Prostate gland (tissue), 2 donors: ENCODE data around the gene EYA4. TPM values are rescaled to one million over a fixed set of nuclear protein-coding genes. Genes with fewer than 3 reads are reported as not detected.

Experiments used
- DNase-seq: peaks from one replicate; pipeline ENCODE4 v3.0.0-alpha.2; 2019; ENCODE audit warnings: low spot score
- H3K27ac ChIP-seq, 2 donors: fragments of 200-600 bp; sonication (generic); 2 replicates each; pipeline ENCODE4 v1.5.1; 2017 to 2019
- H3K27me3 ChIP-seq: fragments of 200-600 bp; sonication (generic); replicated peaks from 2 replicates; pipeline ENCODE4 v1.5.1; 2019; ENCODE audit not compliant: insufficient read depth
- H3K36me3 ChIP-seq, 2 donors: fragments of 200-600 bp; sonication (generic); 1 replicate in 1 of 2; 2 replicates in 1 of 2; pipeline versions ENCODE4 v1.5.1 to v1.8.1; 2017 to 2019
- H3K4me1 ChIP-seq: fragments of 200-600 bp; sonication (generic); replicated peaks from 2 replicates; pipeline ENCODE4 v1.5.1; 2019
- H3K4me3 ChIP-seq, 2 donors: fragments of 200-600 bp; sonication (generic); 2 replicates each; pipeline ENCODE4 v1.5.1; 2017 to 2019
- H3K9me3 ChIP-seq: fragments of 200-600 bp; sonication (generic); 2 replicates; pipeline ENCODE4 v1.5.1; 2017
- POLR2A ChIP-seq: fragments of 450-650 bp; IDR thresholded peaks from one replicate; pipeline ENCODE4 v1.6.1; 2016; ENCODE audit warnings: antibody characterized with exemption, mild to moderate bottlenecking
- POLR2AphosphoS5 ChIP-seq: sonication (generic); formaldehyde crosslinking; IDR thresholded peaks from one replicate; pipeline ENCODE4 v1.6.1; 2017; ENCODE audit warnings: antibody characterized with exemption
- WGBS: methylation state at CpG from one replicate; pipeline ENCODE4 v1.1.5; 2018; 5-methylcytosine and 5-hydroxymethylcytosine counted together
- intact Hi-C: fragments of 100-400 bp; cut with DNase I; formaldehyde crosslinking; loops from one replicate; pipeline ENCODE4 v1.14.2; 2022
- total RNA-seq, 2 donors: library from RNA; depleted of rRNA; stranded (reverse); fragments of >200 nt; gene quantifications; one replicate each; pipeline ENCODE4 v1.1.0, GENCODE V29; 2016
- TF ChIP-seq, protein P1 (sequence below), 4 experiments: fragments of 200-600 bp in 2 of 4; fragments of 450-650 bp in 2 of 4; sonication (generic) in 2 of 4; IDR thresholded peaks; 1 replicate in 3 of 4; 2 replicates in 1 of 4; pipeline ENCODE4 v1.5.1; 2016 to 2019; ENCODE audit warnings: antibody characterized with exemption in 4 of 4, mild to moderate bottlenecking in 2 of 4, moderate library complexity in 2 of 4

EYA4 gene
- total RNA-seq, 2 donors from 2014 or later = 4.1 to 7.3 TPM

DNA sequence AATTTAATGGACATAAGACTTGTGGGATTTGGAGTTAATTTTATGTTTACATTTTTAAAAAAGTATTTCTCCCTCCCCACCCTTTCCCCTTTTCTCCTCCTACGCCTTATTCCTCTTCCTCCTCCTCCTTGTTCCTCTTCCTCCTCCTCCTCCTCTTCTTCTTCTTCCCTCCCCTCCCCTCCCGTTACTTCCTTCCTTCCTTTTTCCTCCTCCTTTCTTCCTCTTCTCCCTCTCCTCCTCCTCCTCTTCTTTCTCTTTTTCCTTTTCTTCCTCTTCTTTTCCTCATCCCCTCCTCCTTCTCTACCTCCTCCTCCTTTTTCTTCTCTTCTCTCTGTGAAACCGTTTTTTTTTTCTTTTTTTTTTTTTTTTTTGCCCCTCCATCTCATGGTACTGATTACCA, 139.6 kb downstream of the EYA4 start:
- H3K4me3 ChIP-seq = no peak overlapping the region
- H3K27ac ChIP-seq = no peak overlapping the region
- no peak for TF ChIP-seq POLR2A
- TF ChIP-seq POLR2AphosphoS5 = no peak
- TF ChIP-seq, protein P1, sequence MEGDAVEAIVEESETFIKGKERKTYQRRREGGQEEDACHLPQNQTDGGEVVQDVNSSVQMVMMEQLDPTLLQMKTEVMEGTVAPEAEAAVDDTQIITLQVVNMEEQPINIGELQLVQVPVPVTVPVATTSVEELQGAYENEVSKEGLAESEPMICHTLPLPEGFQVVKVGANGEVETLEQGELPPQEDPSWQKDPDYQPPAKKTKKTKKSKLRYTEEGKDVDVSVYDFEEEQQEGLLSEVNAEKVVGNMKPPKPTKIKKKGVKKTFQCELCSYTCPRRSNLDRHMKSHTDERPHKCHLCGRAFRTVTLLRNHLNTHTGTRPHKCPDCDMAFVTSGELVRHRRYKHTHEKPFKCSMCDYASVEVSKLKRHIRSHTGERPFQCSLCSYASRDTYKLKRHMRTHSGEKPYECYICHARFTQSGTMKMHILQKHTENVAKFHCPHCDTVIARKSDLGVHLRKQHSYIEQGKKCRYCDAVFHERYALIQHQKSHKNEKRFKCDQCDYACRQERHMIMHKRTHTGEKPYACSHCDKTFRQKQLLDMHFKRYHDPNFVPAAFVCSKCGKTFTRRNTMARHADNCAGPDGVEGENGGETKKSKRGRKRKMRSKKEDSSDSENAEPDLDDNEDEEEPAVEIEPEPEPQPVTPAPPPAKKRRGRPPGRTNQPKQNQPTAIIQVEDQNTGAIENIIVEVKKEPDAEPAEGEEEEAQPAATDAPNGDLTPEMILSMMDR (IDR thresholded peaks at IDR 0.05) = no peak
- WGBS = 81% methylated on average over 3 of the region's 3 CpGs
- H3K36me3 ChIP-seq = no peaks in the 10 kb centered on the region
- no peaks in the 10 kb centered on the region for H3K4me1 ChIP-seq
- intact Hi-C loops = no loop called here
- DNase-seq = no peak
- no peaks in the 10 kb centered on the region for H3K27me3 ChIP-seq
- H3K9me3 ChIP-seq = no peaks in the 10 kb centered on the region

DNA sequence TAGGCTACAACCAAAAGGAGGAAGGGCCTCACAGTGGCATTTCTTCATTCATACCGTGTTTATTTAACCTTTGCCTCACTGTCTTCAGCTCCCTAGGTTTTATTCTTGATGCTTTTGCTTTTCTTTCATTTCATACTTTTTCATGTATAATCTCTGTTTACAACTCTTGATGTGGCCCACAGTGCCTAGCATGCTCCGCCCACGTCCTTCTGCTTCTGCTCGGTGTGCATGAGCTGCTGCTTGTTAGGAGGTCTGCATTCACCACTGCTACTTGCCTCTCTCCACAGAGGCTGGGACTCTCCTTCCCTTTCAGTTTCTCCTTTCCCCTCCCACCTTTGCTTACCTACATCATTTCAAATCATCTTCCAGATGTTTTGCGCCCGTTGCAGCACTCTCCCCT, 147.6 kb downstream of the EYA4 start:
- TF ChIP-seq, protein P1 (IDR thresholded peaks at IDR 0.05) = no peak
- TF ChIP-seq POLR2A (no peak), POLR2AphosphoS5 (no peak)
- intact Hi-C loops = no loop called here
- H3K4me1 ChIP-seq = no peaks in the 10 kb centered on the region
- WGBS = 83% methylated on average over 6 of the region's 6 CpGs
- no peaks in the 10 kb centered on the region for H3K36me3 ChIP-seq
- no peak for DNase-seq
- H3K9me3 ChIP-seq = no peaks in the 10 kb centered on the region
- no peak overlapping the region for H3K4me3 ChIP-seq
- no peak overlapping the region for H3K27ac ChIP-seq
- no peaks in the 10 kb centered on the region for H3K27me3 ChIP-seq

DNA sequence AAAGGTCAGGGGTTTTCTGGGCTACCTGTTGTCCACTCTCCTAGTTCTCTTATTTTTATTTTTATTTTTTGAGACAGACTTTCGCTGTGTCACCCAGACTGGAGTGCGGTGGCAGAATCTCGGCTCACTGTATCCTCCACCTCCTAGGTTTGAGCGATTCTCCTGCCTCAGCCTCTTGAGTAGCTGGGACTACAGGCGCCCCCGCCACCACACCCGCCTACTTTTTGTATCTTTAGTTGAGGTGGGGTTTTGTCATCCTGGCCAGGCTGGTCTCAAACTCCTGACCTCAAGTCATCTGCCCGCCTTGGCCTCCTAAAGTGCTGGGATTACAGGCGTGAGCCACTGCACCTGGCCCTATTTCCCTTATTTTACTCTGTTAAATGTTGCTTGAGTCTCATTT, 149.0 kb downstream of the EYA4 start:
- WGBS = 98% methylated on average over 9 of the region's 9 CpGs
- Histone ChIP-seq H3K4me3 (no peak overlapping the region), H3K4me1 (no peaks in the 10 kb centered on the region), H3K9me3 (no peaks in the 10 kb centered on the region), H3K36me3 (no peaks in the 10 kb centered on the region), H3K27me3 (no peaks in the 10 kb centered on the region), H3K27ac (no peak overlapping the region)
- DNase-seq = no peak
- intact Hi-C loops = no loop called here
- TF ChIP-seq, protein P1 (IDR thresholded peaks at IDR 0.05) = no peak

DNA sequence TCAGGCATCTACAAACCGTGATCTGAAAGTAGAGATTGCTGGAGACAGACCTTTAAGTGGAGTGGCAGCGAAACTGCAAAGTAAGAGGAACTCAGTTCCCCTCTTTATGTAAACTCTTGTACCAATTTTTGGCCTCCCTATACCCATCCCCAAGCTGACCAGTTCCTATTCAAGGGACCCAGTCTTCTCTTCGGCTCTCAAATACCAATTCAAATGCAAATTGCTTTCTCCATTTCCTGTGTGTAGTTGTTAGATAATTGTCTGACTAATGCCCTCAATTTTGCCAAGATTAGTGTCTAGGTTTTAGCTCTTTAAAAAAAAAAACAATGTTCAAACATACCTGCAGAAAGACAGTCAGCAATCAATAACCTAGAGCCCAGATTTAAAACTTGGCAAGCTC, 150.9 kb downstream of the EYA4 start:
- no peak for TF ChIP-seq POLR2A
- TF ChIP-seq, protein P1 (IDR thresholded peaks at IDR 0.05) = no peak
- TF ChIP-seq POLR2AphosphoS5 = no peak

DNA sequence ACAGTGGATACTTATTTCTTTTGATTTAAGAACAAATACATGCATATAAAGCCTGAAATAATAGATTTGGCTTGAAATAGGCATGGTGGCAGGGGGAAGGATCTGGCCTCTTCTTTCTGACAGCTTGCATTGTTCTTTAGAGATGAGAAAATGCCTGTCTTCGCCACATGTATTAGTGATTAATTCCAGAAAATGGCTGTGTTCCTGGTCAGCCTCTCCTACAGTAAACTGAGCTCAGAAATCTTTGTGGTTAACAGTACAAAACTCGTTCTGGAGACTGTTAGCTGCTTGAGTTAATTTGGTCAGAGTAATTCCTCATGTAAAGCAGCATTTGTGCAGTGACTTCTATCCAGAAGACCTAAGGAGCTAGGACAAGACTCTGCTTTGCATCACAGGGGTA, 151.5 kb downstream of the EYA4 start:
- intact Hi-C loops = no loop called here
- H3K9me3 ChIP-seq = no peaks in the 10 kb centered on the region
- WGBS = 54% methylated on average over 2 of the region's 2 CpGs
- no peak overlapping the region for H3K4me3 ChIP-seq
- H3K4me1 ChIP-seq = no peaks in the 10 kb centered on the region
- DNase-seq = no peak
- no peak overlapping the region for H3K27ac ChIP-seq
- H3K36me3 ChIP-seq = no peaks in the 10 kb centered on the region
- H3K27me3 ChIP-seq = no peaks in the 10 kb centered on the region
- TF ChIP-seq POLR2AphosphoS5 (no peak), POLR2A (no peak)
- TF ChIP-seq, protein P1 (IDR thresholded peaks at IDR 0.05) = no peak

More for the DNA sequence above, 150.9 kb downstream of the EYA4 start:
- H3K27ac ChIP-seq = no peak overlapping the region
- H3K4me1 ChIP-seq = no peaks in the 10 kb centered on the region
- no peaks in the 10 kb centered on the region for H3K27me3 ChIP-seq
- WGBS = 59% methylated on average over 3 of the region's 3 CpGs
- no peaks in the 10 kb centered on the region for H3K9me3 ChIP-seq
- intact Hi-C loops = no loop called here
- no peak for DNase-seq
- H3K36me3 ChIP-seq = no peaks in the 10 kb centered on the region
- no peak overlapping the region for H3K4me3 ChIP-seq
